GM12891 (cell line): ENCODE measurements around the gene COL25A1.

ENCODE experiments used
- POLR2A ChIP-seq: IDR thresholded peaks from 2 replicates; pipeline ENCODE4 v1.6.1; 2011; ENCODE audit warnings: low read depth, low read length, control low read depth
- TAF1 ChIP-seq: IDR thresholded peaks from 2 replicates; pipeline ENCODE4 v1.6.1; 2011; ENCODE audit warnings: low read depth, low read length, control low read depth

GRCh38 chr4:109131559-109131958 lies 170.9 kb downstream of the COL25A1 start:
- TF ChIP-seq POLR2A (no peak), TAF1 (no peak)
